ENCODE data around the gene PFN2. TPM values are rescaled to one million over a fixed set of nuclear protein-coding genes. Genes with fewer than 3 reads are reported as not detected.

Gene PFN2
- total and polyA plus RNA-seq, 2 experiments from 2014 or later, result 152 to 172 TPM

DNA sequence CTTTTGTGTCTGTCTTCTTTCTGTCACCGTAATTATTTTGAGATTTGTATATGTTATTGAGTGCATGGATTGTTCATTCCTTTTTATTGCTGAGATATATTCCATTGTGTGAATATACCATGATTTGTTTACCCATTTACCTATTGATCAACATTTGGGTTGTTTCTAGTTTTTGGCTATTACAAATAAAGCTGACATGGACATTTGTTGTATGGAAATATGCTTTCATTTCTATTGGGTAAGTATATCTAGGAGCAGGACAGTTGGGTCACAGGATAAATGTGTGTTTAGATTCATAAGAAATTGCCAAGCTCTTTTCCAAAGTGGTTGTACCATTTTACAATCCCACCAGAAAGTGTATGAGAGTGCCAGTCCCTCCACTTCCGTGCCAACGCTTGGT is 51.2 kb downstream of the PFN2 start:
- no peaks in the 10 kb centered on the region for H3K27me3 ChIP-seq
- no peak overlapping the region for H2AFZ ChIP-seq
- H3K4me1 ChIP-seq (ENCODE audit: insufficient read depth), result no peaks in the 10 kb centered on the region
- TF ChIP-seq EZH2phosphoT487 (IDR thresholded peaks at IDR 0.05; ENCODE audit: low read depth, severe bottlenecking, unreplicated experiment) (no peak), EZH2 (IDR thresholded peaks at IDR 0.05; ENCODE audit: borderline replicate concordance) (no peak)
- TF ChIP-seq, protein P1, sequence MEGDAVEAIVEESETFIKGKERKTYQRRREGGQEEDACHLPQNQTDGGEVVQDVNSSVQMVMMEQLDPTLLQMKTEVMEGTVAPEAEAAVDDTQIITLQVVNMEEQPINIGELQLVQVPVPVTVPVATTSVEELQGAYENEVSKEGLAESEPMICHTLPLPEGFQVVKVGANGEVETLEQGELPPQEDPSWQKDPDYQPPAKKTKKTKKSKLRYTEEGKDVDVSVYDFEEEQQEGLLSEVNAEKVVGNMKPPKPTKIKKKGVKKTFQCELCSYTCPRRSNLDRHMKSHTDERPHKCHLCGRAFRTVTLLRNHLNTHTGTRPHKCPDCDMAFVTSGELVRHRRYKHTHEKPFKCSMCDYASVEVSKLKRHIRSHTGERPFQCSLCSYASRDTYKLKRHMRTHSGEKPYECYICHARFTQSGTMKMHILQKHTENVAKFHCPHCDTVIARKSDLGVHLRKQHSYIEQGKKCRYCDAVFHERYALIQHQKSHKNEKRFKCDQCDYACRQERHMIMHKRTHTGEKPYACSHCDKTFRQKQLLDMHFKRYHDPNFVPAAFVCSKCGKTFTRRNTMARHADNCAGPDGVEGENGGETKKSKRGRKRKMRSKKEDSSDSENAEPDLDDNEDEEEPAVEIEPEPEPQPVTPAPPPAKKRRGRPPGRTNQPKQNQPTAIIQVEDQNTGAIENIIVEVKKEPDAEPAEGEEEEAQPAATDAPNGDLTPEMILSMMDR (IDR thresholded peaks at IDR 0.05; ENCODE audit: poor library complexity), result no peak
- H3K27ac ChIP-seq, result no peak overlapping the region
- H4K20me1 ChIP-seq (ENCODE audit: insufficient read depth, poor library complexity, severe bottlenecking), result no peaks in the 10 kb centered on the region
- peaks cover 3% of the 10 kb centered on the region for H3K36me3 ChIP-seq (replicated peaks; ENCODE audit: insufficient read depth, low read depth)
- DNase-seq (ENCODE audit: low spot score), result no peak
- no peak overlapping the region for H3K4me2 ChIP-seq
- no peaks in the 10 kb centered on the region for H3K9me2 ChIP-seq (replicated peaks; ENCODE audit: insufficient read depth)
- H3K79me2 ChIP-seq, result no peaks in the 10 kb centered on the region
- WGBS (ENCODE audit: low lambda C conversion rate, missing lambda C conversion rate), result 98% methylated on average over 3 of the region's 3 CpGs
- H3K9me3 ChIP-seq (ENCODE audit: low read depth), result no peaks in the 10 kb centered on the region
- H3K4me3 ChIP-seq, result no peak overlapping the region

DNA sequence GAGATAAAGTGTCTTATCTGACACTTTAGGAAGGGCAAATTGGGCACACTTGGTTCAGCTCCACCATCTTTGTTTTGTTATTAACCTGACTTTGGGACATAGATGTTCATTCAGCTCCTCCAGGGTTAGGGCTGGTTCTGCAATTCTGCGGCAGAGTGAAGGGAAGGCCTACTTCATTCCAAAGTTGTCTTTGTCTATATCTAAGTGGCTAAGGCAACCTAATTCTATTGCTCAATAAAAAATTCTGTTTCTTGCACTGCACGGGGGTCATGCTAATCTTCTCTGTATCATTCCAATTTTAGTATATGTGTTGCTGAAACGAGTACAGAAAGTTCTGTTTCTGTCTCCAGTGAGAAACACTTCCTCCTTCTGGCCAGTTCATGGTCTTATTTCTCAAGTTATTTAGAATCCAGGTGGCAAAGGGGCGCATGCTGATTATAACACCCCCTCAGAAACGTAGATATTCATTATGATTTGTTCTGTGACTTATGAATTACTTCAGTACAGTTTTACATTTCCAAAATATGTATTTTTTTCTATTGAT is 53.5 kb downstream of the PFN2 start:
- Histone ChIP-seq H2AFZ (no peak overlapping the region), H3K4me1 (ENCODE audit: insufficient read depth) (no peaks in the 10 kb centered on the region), H3K27me3 (no peaks in the 10 kb centered on the region), H3K9me3 (ENCODE audit: low read depth) (no peaks in the 10 kb centered on the region), H3K4me3 (no peak overlapping the region), H3K4me2 (no peak overlapping the region), H4K20me1 (ENCODE audit: insufficient read depth, poor library complexity, severe bottlenecking) (no peaks in the 10 kb centered on the region), H3K9me2 (replicated peaks; ENCODE audit: insufficient read depth) (no peaks in the 10 kb centered on the region), H3K36me3 (replicated peaks; ENCODE audit: insufficient read depth, low read depth) (peaks cover 3% of the 10 kb centered on the region), H3K79me2 (no peaks in the 10 kb centered on the region), H3K27ac (no peak overlapping the region)
- WGBS (ENCODE audit: low lambda C conversion rate, missing lambda C conversion rate), result 89% methylated on average over 5 of the region's 5 CpGs
- TF ChIP-seq EZH2 (IDR thresholded peaks at IDR 0.05; ENCODE audit: borderline replicate concordance), result no peak
- TF ChIP-seq EZH2phosphoT487 (IDR thresholded peaks at IDR 0.05; ENCODE audit: low read depth, severe bottlenecking, unreplicated experiment), result no peak
- TF ChIP-seq, protein P1 (IDR thresholded peaks at IDR 0.05; ENCODE audit: poor library complexity), result no peak
- DNase-seq (ENCODE audit: low spot score), result no peak

Small RNAs within 50 kb of the gene (small RNA-seq; reads per million reads assigned to genes)
- gene RNU6-720P, result not detected

Other genes with a start within 250 kb of the PFN2 start
- gene COMMD2, start 218.4 kb downstream of the PFN2 start, total RNA-seq, result 39.0 and 39.7 TPM in 2 replicates
- gene COMMD2, start 218.4 kb downstream of the PFN2 start, polyA plus RNA-seq, result 46.6 and 60.7 TPM in 2 replicates
- gene ANKUB1, start 178.3 kb downstream of the PFN2 start, total RNA-seq, result not detected in 2 replicates
- not detected in 2 replicates for gene ANKUB1, start 178.3 kb downstream of the PFN2 start, polyA plus RNA-seq
- gene RNF13, start 157.7 kb downstream of the PFN2 start, total RNA-seq, result 62.2 and 81.0 TPM in 2 replicates
- gene RNF13, start 157.7 kb downstream of the PFN2 start, polyA plus RNA-seq, result 66.1 and 81.0 TPM in 2 replicates

Data from hepatocyte (in vitro differentiated cells).